Peyer's patch (tissue), 4 donors: ENCODE results near the gene APRT. TPM values are rescaled to one million over a fixed set of nuclear protein-coding genes. Genes with fewer than 3 reads are reported as not detected.
A peak's percentile ranks its signal among the peaks of the same experiment; 100 is the strongest.

Experiments used
- DNase-seq, 3 donors: peaks; one replicate each; pipeline ENCODE4 v3.0.0-alpha.2; 2017 to 2019
- H3K27ac ChIP-seq, 4 donors: fragments of 200-600 bp; sonication (generic); one replicate each; pipeline ENCODE4 v1.5.1; 2016 to 2019
- H3K27me3 ChIP-seq, 2 donors: fragments of 200-600 bp; sonication (generic); one replicate each; pipeline ENCODE4 v1.5.1; 2019
- H3K36me3 ChIP-seq, 3 donors: fragments of 200-600 bp; sonication (generic); one replicate each; pipeline ENCODE4 v1.5.1; 2016 to 2019
- H3K4me1 ChIP-seq, 4 donors: fragments of 200-600 bp; sonication (generic); one replicate each; pipeline ENCODE4 v1.5.1; 2016 to 2019
- H3K4me3 ChIP-seq, 4 donors: fragments of 200-600 bp; sonication (generic); 1 replicate in 3 of 4; 2 replicates in 1 of 4; pipeline ENCODE4 v1.5.1; 2016 to 2019; ENCODE audit warnings: mild to moderate bottlenecking in 1 of 4
- H3K9me3 ChIP-seq, 4 donors: fragments of 200-600 bp; sonication (generic); one replicate each; pipeline ENCODE4 v1.5.1; 2016 to 2019; ENCODE audit warnings: mild to moderate bottlenecking in 1 of 4
- POLR2A ChIP-seq, 2 donors: fragments of 450-650 bp; IDR thresholded peaks; one replicate each; pipeline ENCODE4 v1.5.1; 2017; ENCODE audit warnings: antibody characterized with exemption in 2 of 2, mild to moderate bottlenecking in 2 of 2, moderate library complexity in 2 of 2
- total RNA-seq, 4 donors: library from RNA; depleted of rRNA; stranded (reverse); fragments of >200 nt; gene quantifications; one replicate each; pipeline ENCODE4 v1.1.0, GENCODE V29; 2016
- TF ChIP-seq, protein P1 (sequence below), 6 experiments: fragments of 450-650 bp in 4 of 6; fragments of 200-600 bp in 2 of 6; sonication (generic) in 1 of 6; IDR thresholded peaks; one replicate each; pipeline ENCODE4 v1.5.1; 2017 to 2019; ENCODE audit warnings: antibody characterized with exemption in 6 of 6, mild to moderate bottlenecking in 3 of 6, moderate library complexity in 1 of 6

Gene APRT
- total RNA-seq, 4 donors from 2014 or later = 109 to 190 (median 122) TPM

DNA sequence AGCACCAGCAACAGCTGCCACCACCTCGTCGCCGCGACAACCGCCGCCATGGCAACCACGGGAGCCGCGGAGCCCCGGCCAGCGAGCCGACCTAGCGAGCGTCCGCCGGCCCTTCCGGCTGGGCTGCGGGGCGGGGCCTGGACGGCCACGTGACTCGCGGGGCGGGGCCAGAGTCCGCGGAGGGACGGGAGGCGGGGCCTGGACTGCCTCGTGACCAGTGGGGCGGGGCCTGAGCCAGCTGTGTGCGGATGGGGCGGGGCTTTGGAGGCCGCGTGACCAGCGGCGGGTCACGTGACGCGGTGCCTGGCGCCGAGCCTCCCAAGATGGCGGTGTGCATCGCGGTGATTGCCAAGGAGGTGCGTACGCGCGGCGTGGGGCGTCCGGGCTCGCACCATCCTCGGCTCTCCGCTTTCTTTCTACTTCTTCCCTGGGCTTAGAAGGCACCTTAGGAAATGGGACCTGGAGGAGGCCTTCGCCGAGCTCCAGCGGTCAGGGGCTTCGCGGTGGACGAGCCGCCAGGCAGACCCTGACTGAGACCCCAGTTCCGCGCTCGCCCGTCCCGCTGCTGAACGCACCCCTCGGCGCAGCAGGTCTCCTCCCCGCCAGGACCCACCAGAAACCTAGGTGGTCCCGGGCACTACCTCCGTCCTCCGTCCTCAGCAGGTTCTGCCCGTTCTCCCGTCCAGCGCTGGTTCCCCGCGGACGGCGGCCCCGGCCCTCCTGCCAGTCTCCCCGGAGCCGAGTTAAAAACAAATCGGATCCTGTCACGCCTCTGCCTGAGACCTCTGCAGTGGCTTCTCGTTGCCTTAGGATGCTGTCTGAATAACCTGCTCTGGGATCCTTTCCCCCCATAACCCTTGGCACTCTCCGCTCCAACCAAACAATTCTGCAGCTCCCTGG, 45.4 kb upstream of the APRT start, which contains the start of the genes GALNS and TRAPPC2L:
GALNS (minus strand) TSS at position 120 of the 900 bp plus-strand sequence; CDS start at position 50, 70 bp downstream.
TRAPPC2L (plus strand) TSS at position 300 of the 900 bp plus-strand sequence; CDS start at position 324, 24 bp downstream.
- H3K27ac ChIP-seq = peak within 1 kb of the TSS; percentile 84 to 89 (median 86)
- peak; percentile 100 for DNase-seq
- no peaks in the 10 kb centered on the region for H3K9me3 ChIP-seq
- no peaks in the 10 kb centered on the region for H3K27me3 ChIP-seq
- peak within 1 kb of the TSS; percentile 81 to 95 (median 93) for H3K4me3 ChIP-seq
- peaks cover 0 to 32% (median 14%) of the 10 kb centered on the region in 4 donors for H3K4me1 ChIP-seq
- peak; percentile 88 to 90 for TF ChIP-seq POLR2A (IDR thresholded peaks at IDR 0.05)
- TF ChIP-seq, protein P1, sequence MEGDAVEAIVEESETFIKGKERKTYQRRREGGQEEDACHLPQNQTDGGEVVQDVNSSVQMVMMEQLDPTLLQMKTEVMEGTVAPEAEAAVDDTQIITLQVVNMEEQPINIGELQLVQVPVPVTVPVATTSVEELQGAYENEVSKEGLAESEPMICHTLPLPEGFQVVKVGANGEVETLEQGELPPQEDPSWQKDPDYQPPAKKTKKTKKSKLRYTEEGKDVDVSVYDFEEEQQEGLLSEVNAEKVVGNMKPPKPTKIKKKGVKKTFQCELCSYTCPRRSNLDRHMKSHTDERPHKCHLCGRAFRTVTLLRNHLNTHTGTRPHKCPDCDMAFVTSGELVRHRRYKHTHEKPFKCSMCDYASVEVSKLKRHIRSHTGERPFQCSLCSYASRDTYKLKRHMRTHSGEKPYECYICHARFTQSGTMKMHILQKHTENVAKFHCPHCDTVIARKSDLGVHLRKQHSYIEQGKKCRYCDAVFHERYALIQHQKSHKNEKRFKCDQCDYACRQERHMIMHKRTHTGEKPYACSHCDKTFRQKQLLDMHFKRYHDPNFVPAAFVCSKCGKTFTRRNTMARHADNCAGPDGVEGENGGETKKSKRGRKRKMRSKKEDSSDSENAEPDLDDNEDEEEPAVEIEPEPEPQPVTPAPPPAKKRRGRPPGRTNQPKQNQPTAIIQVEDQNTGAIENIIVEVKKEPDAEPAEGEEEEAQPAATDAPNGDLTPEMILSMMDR (IDR thresholded peaks at IDR 0.05) = no peak
- peaks cover 0 to 33% (median 0%) of the 10 kb centered on the region in 3 donors for H3K36me3 ChIP-seq

DNA sequence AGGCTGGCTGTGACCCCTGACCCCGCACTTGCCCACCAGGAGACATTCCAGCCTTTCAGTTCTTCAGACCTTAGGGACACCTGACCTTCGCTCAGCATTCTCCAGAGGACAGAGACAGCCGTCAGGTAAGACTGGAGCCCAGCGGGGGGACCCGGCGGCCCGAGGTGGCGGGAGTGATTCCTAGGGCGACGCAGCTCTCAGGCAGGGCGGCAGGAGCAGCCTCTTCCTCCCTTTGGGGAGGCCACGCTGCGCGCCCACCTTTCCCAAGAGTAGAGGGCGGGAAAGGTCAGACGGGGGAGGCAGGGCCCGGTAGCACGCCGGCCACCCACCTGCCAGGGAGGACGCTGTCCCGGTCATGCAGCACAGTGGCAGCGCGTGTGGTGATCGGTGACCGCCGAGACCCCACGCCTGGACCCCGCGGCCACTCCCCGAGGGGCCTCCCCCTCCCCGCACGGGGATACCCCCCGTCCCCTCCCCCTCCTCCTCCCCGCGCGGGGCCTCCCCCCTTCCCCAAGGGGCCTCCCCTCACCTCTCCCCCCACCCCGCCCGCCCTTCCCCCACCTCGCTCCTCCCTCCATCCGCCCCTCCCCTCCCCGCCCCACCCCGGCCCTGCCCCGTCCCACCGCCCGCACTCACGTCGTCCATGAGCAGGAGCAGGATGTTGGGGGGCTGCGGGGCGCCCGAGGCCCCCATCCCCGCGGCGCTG, 44.5 kb upstream of the APRT start:
- peak in 2 of 3 donors; percentile 54 to 56 for DNase-seq
- H3K27me3 ChIP-seq = no peaks in the 10 kb centered on the region
- H3K27ac ChIP-seq = peak overlapping the region; percentile 84 to 89 (median 86)
- peaks cover 0 to 32% (median 14%) of the 10 kb centered on the region in 4 donors for H3K4me1 ChIP-seq
- peaks cover 0 to 31% (median 0%) of the 10 kb centered on the region in 3 donors for H3K36me3 ChIP-seq
- H3K4me3 ChIP-seq = peak overlapping the region; percentile 81 to 95 (median 93)
- H3K9me3 ChIP-seq = no peaks in the 10 kb centered on the region
- TF ChIP-seq, protein P1 (IDR thresholded peaks at IDR 0.05) = no peak
- no peak for TF ChIP-seq POLR2A (IDR thresholded peaks at IDR 0.05)

DNA sequence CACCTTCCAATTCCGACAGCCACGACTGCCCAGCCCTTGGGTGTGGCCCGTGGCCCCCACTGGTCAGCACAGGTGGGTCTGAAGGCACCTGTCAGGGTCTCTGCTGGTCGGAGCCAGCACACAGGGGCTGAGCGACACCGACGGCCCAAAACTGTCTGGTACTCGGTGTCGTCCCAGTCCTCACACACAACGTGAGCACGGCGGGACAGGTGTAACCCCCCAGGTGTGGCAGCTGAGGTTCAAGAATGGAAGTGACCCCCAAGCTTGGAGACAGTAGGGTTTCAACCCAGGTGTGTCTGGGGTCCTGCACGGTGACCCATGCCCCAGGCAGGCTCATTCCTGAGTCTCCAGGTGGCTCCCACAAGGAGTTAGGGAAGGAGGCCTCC, 44.0 kb upstream of the APRT start:
- TF ChIP-seq POLR2A (IDR thresholded peaks at IDR 0.05) = no peak
- TF ChIP-seq, protein P1 (IDR thresholded peaks at IDR 0.05) = no peak
- H3K27ac ChIP-seq = peak overlapping the region; percentile 84 to 89 (median 86)
- no peak for DNase-seq

DNA sequence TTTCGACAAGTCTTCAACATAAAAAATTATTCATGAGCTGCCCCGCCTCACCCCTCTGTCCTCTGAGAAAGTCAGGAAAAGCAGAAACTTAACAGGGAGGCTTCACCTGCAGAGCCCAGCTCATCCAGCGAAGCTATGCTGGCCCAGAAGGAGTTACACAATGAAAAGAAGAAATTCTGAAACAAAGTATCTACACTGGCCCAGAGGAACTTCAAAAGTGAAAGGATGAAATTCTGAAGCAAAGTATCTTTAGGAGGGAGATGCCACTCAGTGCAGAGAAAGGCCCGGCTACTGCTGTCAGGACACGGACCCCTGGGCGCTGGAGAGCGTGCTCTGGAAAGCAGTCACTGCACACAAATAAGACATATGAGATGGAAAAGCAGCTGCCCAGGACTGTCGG, 43.4 kb upstream of the APRT start:
- TF ChIP-seq POLR2A (IDR thresholded peaks at IDR 0.05) = no peak
- TF ChIP-seq, protein P1 (IDR thresholded peaks at IDR 0.05) = no peak
- peak overlapping the region in 1 of 4 donors; percentile 89 for H3K27ac ChIP-seq
- H3K36me3 ChIP-seq = peaks cover 0 to 20% (median 0%) of the 10 kb centered on the region in 3 donors
- no peak overlapping the region for H3K4me3 ChIP-seq
- no peaks in the 10 kb centered on the region for H3K27me3 ChIP-seq
- H3K4me1 ChIP-seq = peaks cover 0 to 32% (median 14%) of the 10 kb centered on the region in 4 donors
- no peaks in the 10 kb centered on the region for H3K9me3 ChIP-seq
- no peak for DNase-seq

More for the DNA sequence above, 44.0 kb upstream of the APRT start:
- H3K4me3 ChIP-seq = peak overlapping the region; percentile 81 to 95 (median 93)
- peaks cover 0 to 32% (median 14%) of the 10 kb centered on the region in 4 donors for H3K4me1 ChIP-seq
- no peaks in the 10 kb centered on the region for H3K27me3 ChIP-seq
- peaks cover 0 to 25% (median 0%) of the 10 kb centered on the region in 3 donors for H3K36me3 ChIP-seq
- no peaks in the 10 kb centered on the region for H3K9me3 ChIP-seq
